NCI-H82 treated with DMSO at 0.1 percent for 48 hours (cell line): ENCODE data around the gene BSG.

Experiments
- DNase-seq: peaks from one replicate; lab custom pipeline; 2025; ENCODE audit not compliant: unreplicated experiment; lab: John Stamatoyannopoulos, UW

BSG gene

DNA sequence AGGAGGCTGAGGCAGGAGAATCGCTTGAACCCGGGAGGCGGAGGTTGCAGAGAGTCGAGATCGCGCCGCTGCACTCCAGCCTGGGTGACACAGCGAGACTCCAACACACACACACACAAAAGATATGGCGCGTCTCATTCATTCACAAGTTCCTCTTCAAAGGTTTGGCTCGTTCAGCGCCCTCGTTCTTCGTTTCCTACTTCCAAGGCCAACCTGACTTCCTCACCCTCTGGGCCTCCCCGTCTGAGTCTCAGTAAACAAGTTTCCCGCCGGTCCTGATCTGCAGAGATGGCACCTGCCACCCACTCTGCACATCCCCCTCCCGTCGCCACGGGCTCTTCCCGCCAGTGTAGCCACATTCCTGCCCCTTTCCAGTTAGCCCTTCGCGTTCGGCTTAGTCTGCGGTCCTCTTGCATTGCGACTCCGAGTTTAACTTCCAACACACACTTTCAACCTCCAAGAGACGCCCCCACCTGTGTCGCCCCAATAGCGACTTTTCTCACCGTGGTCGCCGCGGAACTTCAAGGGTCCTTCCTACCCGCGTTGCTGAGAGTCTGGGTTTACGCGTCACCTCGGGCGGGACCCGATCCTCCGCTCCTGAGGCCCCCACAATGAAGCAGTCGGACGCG, 1.3 kb upstream of the BSG start:
- peak; percentile 27 for DNase-seq

- DNase-seq = no peak
Measured at GRCh38 chr19:571566-571974, 826 bp upstream of the BSG start.

GRCh38 chr19:572743-573518, 535 bp downstream of the BSG start:
- DNase-seq = peak; percentile 27

- no peak for DNase-seq
Measured at GRCh38 chr19:573519-573825, 1.1 kb downstream of the BSG start.

DNA sequence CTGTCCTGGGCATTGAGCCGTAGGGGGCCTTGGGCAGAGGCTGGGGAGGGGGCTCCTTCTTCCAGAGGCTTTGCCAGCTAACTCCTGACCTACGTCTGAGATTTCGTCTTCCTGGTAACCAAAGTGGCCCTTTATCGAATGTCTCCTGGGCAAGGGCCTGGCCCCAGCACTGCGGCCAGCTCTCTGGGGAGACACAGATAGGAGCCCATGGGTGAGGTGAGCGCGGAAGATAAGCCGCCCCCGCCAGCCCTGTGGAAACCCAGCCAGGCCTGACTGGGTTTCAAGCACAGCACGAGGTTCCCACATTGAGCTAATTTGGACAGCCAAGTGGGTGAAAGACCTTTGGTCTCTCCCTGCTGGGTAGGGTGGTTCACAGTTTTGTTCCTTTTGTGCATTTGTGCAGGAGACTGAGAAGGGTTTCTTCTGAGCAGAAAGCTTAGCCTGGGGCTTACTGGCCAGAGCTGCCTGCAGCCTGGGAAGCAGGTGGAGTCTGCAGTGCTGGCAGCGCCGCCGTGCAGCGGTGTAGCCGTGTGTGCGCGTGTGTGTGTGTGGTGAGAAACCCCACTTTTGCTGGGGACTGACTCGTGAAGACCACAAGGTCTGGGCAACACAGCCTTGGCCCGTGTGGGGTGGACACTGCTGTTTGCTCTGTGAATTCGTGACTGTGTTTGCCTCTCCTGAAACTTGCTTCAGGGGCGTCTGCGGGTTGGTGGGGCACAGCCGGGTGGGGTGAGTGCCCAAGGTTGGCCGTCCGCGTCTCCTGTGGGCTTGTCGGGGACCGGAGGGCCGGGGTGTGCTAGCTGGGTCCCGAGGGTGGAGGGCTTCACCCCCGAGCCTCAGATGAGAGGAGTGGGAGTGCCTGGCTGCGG, 2.5 kb downstream of the BSG start:
- DNase-seq = no peak

DNA sequence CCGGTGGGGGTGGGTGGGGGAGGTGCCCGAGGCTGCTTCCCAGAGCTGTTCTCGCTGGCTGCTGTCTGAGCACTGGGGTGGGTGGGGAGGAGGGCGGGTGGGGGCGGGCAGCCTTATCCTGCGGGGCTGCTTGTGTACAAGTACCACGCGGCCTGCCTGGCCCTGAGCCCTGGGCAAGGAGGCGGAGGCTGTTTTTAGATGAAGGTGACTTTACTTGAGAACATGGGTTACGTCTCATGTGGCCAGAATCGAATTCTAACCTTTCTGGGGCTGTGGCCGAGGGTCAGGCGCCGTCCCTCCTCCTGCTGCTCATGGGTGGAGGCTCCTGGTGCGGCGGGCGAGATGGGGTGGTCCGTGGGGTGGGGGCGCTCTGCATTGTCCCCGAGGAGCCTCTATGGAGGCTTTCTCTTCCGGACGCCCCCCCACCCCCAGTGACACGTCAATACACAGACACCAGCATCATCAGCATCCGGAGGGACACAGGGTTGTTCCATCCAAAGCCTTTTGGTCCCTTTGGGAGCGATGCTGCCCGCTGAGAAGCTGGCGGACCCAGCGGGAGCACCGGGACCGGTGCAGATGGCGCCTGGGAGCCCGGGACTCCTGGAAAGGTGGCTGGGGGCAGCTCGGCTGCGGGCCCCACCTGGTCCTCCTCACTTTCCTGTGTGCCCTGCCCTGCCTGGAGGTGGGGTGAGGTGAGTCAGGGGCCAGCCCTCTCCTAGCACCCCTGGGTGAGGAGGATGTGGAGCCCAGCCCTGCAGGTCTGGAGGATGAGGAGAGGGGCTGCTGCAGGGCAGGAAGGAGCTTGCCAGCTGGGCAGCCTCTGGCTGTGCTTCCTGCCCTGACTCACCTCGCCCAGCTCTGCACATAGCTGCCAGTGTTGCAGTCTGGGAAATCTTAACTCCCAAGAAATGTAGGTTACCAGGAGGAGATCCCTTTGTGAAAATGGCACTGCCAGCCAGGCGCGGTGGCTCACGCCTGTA, 3.4 kb downstream of the BSG start:
- no peak for DNase-seq

DNA sequence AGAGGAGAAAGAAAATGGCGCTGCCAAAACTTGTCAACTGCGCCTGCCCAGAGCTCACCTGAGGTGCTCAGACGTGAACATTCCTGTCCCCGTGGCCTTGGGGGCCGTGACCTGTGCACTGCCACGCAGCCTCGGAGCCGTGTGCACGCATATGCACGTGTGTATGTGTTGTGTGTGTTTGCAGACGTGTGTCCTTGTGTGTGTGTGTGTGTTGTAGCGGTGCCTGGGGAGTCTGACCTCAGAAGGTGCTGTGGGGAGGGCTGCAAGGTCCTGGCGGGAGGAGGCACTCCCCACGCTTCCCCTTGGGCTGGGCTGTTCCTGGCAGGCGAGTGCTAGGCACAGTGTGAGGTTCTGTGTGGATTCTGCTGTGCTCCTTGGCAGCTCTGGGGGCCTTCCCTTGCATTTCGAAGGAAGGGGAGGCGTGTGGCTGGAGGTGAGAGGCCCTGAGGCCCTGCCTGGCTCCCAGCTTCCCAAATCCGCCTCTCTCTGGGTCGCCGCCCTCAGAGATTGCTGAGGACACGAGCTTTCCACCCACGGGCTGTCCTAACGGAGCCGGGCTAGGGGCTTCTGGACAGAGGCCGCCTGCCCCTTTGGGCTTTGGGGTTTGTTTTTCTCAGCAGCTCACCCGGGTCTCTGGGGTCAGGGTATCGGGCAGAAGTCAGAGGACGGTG, 4.5 kb downstream of the BSG start:
- no peak for DNase-seq

- DNase-seq = no peak
Measured at GRCh38 chr19:577439-578392, 5.3 kb downstream of the BSG start.

GRCh38 chr19:579111-579841, 6.9 kb downstream of the BSG start:
- DNase-seq = no peak

- no peak for DNase-seq
Measured at GRCh38 chr19:579842-580155, 7.4 kb downstream of the BSG start.

DNA sequence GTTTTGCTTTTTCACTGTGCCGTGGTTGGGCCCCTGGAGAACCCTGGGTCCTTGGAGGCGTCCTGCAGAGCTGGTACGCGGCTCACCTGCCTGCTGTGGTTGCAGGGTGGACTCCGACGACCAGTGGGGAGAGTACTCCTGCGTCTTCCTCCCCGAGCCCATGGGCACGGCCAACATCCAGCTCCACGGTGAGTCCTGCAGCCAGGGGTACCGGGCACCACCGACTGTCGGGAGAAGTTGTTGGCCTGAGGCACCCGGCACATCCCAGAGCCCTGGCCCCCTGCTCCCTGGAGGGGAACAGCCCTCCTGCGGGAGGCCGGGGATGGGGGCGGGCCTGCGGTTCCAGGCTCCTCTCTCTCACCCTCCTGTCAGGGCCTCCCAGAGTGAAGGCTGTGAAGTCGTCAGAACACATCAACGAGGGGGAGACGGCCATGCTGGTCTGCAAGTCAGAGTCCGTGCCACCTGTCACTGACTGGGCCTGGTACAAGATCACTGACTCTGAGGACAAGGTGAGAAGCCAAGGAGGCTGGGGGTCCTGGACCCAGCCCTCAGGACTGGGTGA, 8.0 kb downstream of the BSG start:
- no peak for DNase-seq

- DNase-seq = no peak
Measured at GRCh38 chr19:581399-582111, 9.2 kb downstream of the BSG start.

GRCh38 chr19:582497-583197, 10.3 kb downstream of the BSG start:
- DNase-seq = no peak

DNA sequence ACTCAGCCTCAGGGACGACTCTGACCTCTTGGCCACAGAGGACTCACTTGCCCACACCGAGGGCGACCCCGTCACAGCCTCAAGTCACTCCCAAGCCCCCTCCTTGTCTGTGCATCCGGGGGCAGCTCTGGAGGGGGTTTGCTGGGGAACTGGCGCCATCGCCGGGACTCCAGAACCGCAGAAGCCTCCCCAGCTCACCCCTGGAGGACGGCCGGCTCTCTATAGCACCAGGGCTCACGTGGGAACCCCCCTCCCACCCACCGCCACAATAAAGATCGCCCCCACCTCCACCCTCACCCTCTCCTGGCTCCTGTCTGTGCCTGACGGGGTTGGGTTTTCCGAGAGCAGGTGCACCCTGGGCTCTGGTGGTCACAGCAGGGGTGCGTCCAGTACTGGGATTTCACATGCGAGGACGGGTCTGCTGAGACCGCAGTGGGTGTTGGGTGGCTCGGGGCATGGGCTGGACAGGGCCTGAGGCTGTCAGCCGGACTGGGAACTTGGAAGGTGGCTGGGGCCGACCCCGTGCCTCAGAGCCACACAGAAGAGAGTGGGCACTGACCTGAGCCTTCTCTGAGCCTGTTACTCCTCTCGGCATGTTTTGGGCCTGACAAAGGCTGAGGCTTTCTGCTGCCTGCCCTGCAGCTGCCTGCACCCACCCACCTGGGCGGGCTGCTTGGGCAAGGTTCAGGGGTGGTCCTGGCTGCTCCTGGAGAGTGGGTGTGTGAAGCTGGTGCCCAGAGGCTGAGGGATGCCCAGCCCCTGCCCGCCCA, 11.0 kb downstream of the BSG start:
- no peak for DNase-seq

DNA sequence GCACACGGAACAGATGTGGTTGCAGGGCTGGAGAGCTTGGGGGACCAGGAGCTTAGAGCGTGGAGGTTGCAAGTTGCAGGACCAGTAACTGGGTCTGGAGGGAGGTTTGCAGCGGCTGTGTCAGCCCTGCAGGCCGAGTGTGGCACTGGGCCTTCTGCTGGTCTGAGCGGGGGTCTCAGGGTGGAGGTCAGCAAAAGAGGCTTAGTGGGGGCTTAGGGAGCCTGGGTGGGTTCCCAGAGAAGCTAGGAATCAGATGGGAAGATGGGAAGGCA, 11.5 kb downstream of the BSG start:
- DNase-seq = no peak

- DNase-seq = no peak
Measured at GRCh38 chr19:584240-585001, 12.0 kb downstream of the BSG start.
